A549 treated with Hydrocortisone at 1 μM for 4 hours (cell line): ENCODE data around the gene EPAS1. TPM values are rescaled to one million over a fixed set of nuclear protein-coding genes. Genes with fewer than 3 reads are reported as not detected.

Experiments
- total RNA-seq: library from RNA; stranded (reverse); fragments of 200-300 nt; extraction: Qiagen RNA extraction; gene quantifications from 5 replicates; pipeline ENCODE4 v1.2.3, GENCODE V29; 2022

Gene EPAS1
- 89.4 to 119 TPM (median 107 TPM) in 5 replicates for total RNA-seq

GRCh38 chr2:46296840-46297545 lies at the start of gene EPAS1:
EPAS1 (plus strand) TSS chr2:46297407; CDS start chr2:46297912, 505 bp downstream.

Other genes starting within 250 kb of the EPAS1 start
- not detected in 5 replicates for gene TMEM247, start 182.2 kb downstream of the EPAS1 start, total RNA-seq
- 38.1 to 62.5 TPM (median 45.7 TPM) in 5 replicates for gene RHOQ, start 245.1 kb downstream of the EPAS1 start, total RNA-seq
- 13.4 to 15.9 TPM (median 15.1 TPM) in 5 replicates for gene ATP6V1E2, start 245.2 kb downstream of the EPAS1 start, total RNA-seq